Activated naive CD4-positive, alpha-beta T cell treated with anti-CD3 and anti-CD28 coated beads, Interleukin-2, amount 10 ng/mL, durations not matched to agents 7 days and 5 days (primary cell): ENCODE data around the gene ABCA13.

ENCODE experiments used
- CTCF ChIA-PET: fragments of 350-600 bp; sonication (Branson Sonifier 250); formaldehyde crosslinking; loops from one replicate; lab custom pipeline; 2021; ENCODE audit warnings: antibody characterized with exemption; lab: Charles Lee
- DNase-seq: peaks from one replicate; pipeline ENCODE4 v3.0.0-alpha.2; 2020
- H3K27ac Mint-ChIP-seq: one replicate; pipeline ENCODE4 v1.8.0; 2021; ENCODE audit warnings: mild to moderate bottlenecking, moderate library complexity, mixed read lengths
- H3K27me3 Mint-ChIP-seq: one replicate; pipeline ENCODE4 v1.8.0; 2021; ENCODE audit warnings: mild to moderate bottlenecking, mixed read lengths
- H3K36me3 Mint-ChIP-seq: one replicate; pipeline ENCODE4 v1.8.0; 2021; ENCODE audit warnings: mixed read lengths
- H3K4me1 Mint-ChIP-seq: one replicate; pipeline ENCODE4 v1.8.0; 2021; ENCODE audit warnings: mixed read lengths
- H3K4me3 Mint-ChIP-seq: one replicate; pipeline ENCODE4 v1.8.0; 2021; ENCODE audit warnings: mild to moderate bottlenecking, moderate library complexity, mixed read lengths
- H3K9me3 Mint-ChIP-seq: one replicate; pipeline ENCODE4 v1.8.0; 2021; ENCODE audit warnings: mixed read lengths

The ABCA13 gene

GRCh38 chr7:48158404-48158803 is 12.9 kb upstream of the ABCA13 start:
- Mint-ChIP-seq H3K4me3 (no peak overlapping the region), H3K9me3 (no peaks in the 10 kb centered on the region), H3K27me3 (peaks cover 30% of the 10 kb centered on the region), H3K36me3 (no peaks in the 10 kb centered on the region), H3K4me1 (peaks cover 4% of the 10 kb centered on the region), H3K27ac (no peak overlapping the region)
- CTCF ChIA-PET, result no interaction called here
- DNase-seq, result no peak

GRCh38 chr7:48161407-48162125 is 9.7 kb upstream of the ABCA13 start:
- no peak for DNase-seq
- no peaks in the 10 kb centered on the region for H3K9me3 Mint-ChIP-seq
- no peak overlapping the region for H3K27ac Mint-ChIP-seq
- no peak overlapping the region for H3K4me3 Mint-ChIP-seq
- no peaks in the 10 kb centered on the region for H3K36me3 Mint-ChIP-seq
- CTCF ChIA-PET, result interaction anchor here (2.1 kb wide), 1 partner anchor 216 kb away, joined by 6 read pairs; no protein-coding TSS in a partner anchor
- H3K27me3 Mint-ChIP-seq, result peaks cover 24% of the 10 kb centered on the region
- peaks cover 4% of the 10 kb centered on the region for H3K4me1 Mint-ChIP-seq

GRCh38 chr7:48165157-48165556 is 6.1 kb upstream of the ABCA13 start:
- H3K36me3 Mint-ChIP-seq, result no peaks in the 10 kb centered on the region
- peaks cover 18% of the 10 kb centered on the region for H3K27me3 Mint-ChIP-seq
- no peak overlapping the region for H3K4me3 Mint-ChIP-seq
- no peaks in the 10 kb centered on the region for H3K9me3 Mint-ChIP-seq
- H3K27ac Mint-ChIP-seq, result no peak overlapping the region
- DNase-seq, result no peak
- CTCF ChIA-PET, result no interaction called here
- peaks cover 4% of the 10 kb centered on the region for H3K4me1 Mint-ChIP-seq

- Mint-ChIP-seq H3K27ac (no peak overlapping the region), H3K9me3 (no peaks in the 10 kb centered on the region), H3K4me3 (no peak overlapping the region), H3K4me1 (no peaks in the 10 kb centered on the region), H3K27me3 (peaks cover 13% of the 10 kb centered on the region), H3K36me3 (no peaks in the 10 kb centered on the region)
- CTCF ChIA-PET, result no interaction called here
- DNase-seq, result no peak
These were observed 3.1 kb upstream of the ABCA13 start for GRCh38 chr7:48168159-48168558.

GRCh38 chr7:48170506-48170905 is 752 bp upstream of the ABCA13 start:
- Mint-ChIP-seq H3K27me3 (peaks cover 3% of the 10 kb centered on the region), H3K27ac (no peak overlapping the region), H3K36me3 (no peaks in the 10 kb centered on the region), H3K4me3 (no peak overlapping the region), H3K4me1 (no peaks in the 10 kb centered on the region), H3K9me3 (no peaks in the 10 kb centered on the region)
- no peak for DNase-seq
- CTCF ChIA-PET, result no interaction called here

- Mint-ChIP-seq H3K4me3 (no peak overlapping the region), H3K9me3 (no peaks in the 10 kb centered on the region)
These were observed 2.1 kb downstream of the ABCA13 start for GRCh38 chr7:48173313-48173712.

GRCh38 chr7:48173756-48174382 is 2.6 kb downstream of the ABCA13 start:
- Mint-ChIP-seq H3K4me3 (no peak overlapping the region), H3K36me3 (no peaks in the 10 kb centered on the region), H3K9me3 (no peaks in the 10 kb centered on the region), H3K27me3 (peaks cover 3% of the 10 kb centered on the region), H3K4me1 (no peaks in the 10 kb centered on the region), H3K27ac (no peak overlapping the region)
- CTCF ChIA-PET, result no interaction called here
- no peak for DNase-seq

More at GRCh38 chr7:48173313-48173712, 2.1 kb downstream of the ABCA13 start:
- Mint-ChIP-seq H3K4me1 (no peaks in the 10 kb centered on the region), H3K27ac (no peak overlapping the region), H3K36me3 (no peaks in the 10 kb centered on the region), H3K27me3 (peaks cover 3% of the 10 kb centered on the region)
- CTCF ChIA-PET, result no interaction called here
- DNase-seq, result no peak

- Mint-ChIP-seq H3K4me3 (no peak overlapping the region), H3K27ac (no peak overlapping the region), H3K27me3 (peaks cover 3% of the 10 kb centered on the region), H3K4me1 (no peaks in the 10 kb centered on the region), H3K9me3 (no peaks in the 10 kb centered on the region), H3K36me3 (no peaks in the 10 kb centered on the region)
- CTCF ChIA-PET, result no interaction called here
- no peak for DNase-seq
These were observed 3.8 kb downstream of the ABCA13 start for GRCh38 chr7:48175019-48175418.

- CTCF ChIA-PET, result interaction anchor here (0.7 kb wide), 1 partner anchor 58 kb away, joined by 3 read pairs; no protein-coding TSS in a partner anchor
- no peak overlapping the region for H3K4me3 Mint-ChIP-seq
These were observed 5.2 kb downstream of the ABCA13 start for GRCh38 chr7:48176356-48176893.

GRCh38 chr7:48177271-48177670 is 6.0 kb downstream of the ABCA13 start:
- H3K36me3 Mint-ChIP-seq, result no peaks in the 10 kb centered on the region
- CTCF ChIA-PET, result no interaction called here
- no peaks in the 10 kb centered on the region for H3K4me1 Mint-ChIP-seq
- no peak overlapping the region for H3K4me3 Mint-ChIP-seq
- H3K9me3 Mint-ChIP-seq, result no peaks in the 10 kb centered on the region
- no peak for DNase-seq
- H3K27me3 Mint-ChIP-seq, result peaks cover 3% of the 10 kb centered on the region
- no peak overlapping the region for H3K27ac Mint-ChIP-seq

More at GRCh38 chr7:48176356-48176893, 5.2 kb downstream of the ABCA13 start:
- no peak for DNase-seq
- H3K27ac Mint-ChIP-seq, result no peak overlapping the region
- H3K4me1 Mint-ChIP-seq, result no peaks in the 10 kb centered on the region
- no peaks in the 10 kb centered on the region for H3K9me3 Mint-ChIP-seq
- no peaks in the 10 kb centered on the region for H3K36me3 Mint-ChIP-seq
- H3K27me3 Mint-ChIP-seq, result peaks cover 3% of the 10 kb centered on the region

- no peaks in the 10 kb centered on the region for H3K27me3 Mint-ChIP-seq
- H3K9me3 Mint-ChIP-seq, result no peaks in the 10 kb centered on the region
- no peaks in the 10 kb centered on the region for H3K36me3 Mint-ChIP-seq
- H3K4me1 Mint-ChIP-seq, result peaks cover 2% of the 10 kb centered on the region
- no peak overlapping the region for H3K4me3 Mint-ChIP-seq
- DNase-seq, result no peak
- CTCF ChIA-PET, result no interaction called here
- H3K27ac Mint-ChIP-seq, result no peak overlapping the region
These were observed 8.3 kb downstream of the ABCA13 start for GRCh38 chr7:48179496-48180030.

- DNase-seq, result no peak
- Mint-ChIP-seq H3K27me3 (no peaks in the 10 kb centered on the region), H3K4me3 (no peak overlapping the region), H3K4me1 (peaks cover 2% of the 10 kb centered on the region), H3K27ac (no peak overlapping the region), H3K36me3 (no peaks in the 10 kb centered on the region), H3K9me3 (no peaks in the 10 kb centered on the region)
- CTCF ChIA-PET, result no interaction called here
These were observed 9.7 kb downstream of the ABCA13 start for GRCh38 chr7:48180981-48181380.

GRCh38 chr7:48182718-48183369 is 11.6 kb downstream of the ABCA13 start:
- Mint-ChIP-seq H3K27ac (no peak overlapping the region), H3K27me3 (no peaks in the 10 kb centered on the region), H3K4me1 (peaks cover 2% of the 10 kb centered on the region), H3K36me3 (no peaks in the 10 kb centered on the region), H3K9me3 (no peaks in the 10 kb centered on the region), H3K4me3 (no peak overlapping the region)
- CTCF ChIA-PET, result no interaction called here
- no peak for DNase-seq

- no peaks in the 10 kb centered on the region for H3K27me3 Mint-ChIP-seq
- CTCF ChIA-PET, result no interaction called here
- no peak for DNase-seq
- H3K4me1 Mint-ChIP-seq, result peaks cover 2% of the 10 kb centered on the region
- H3K9me3 Mint-ChIP-seq, result no peaks in the 10 kb centered on the region
- no peak overlapping the region for H3K27ac Mint-ChIP-seq
- H3K4me3 Mint-ChIP-seq, result no peak overlapping the region
- no peaks in the 10 kb centered on the region for H3K36me3 Mint-ChIP-seq
These were observed 12.1 kb downstream of the ABCA13 start for GRCh38 chr7:48183370-48183743.
